NOMO-1 treated with dmso at 0.1 percent for 144 hours (cell line): ENCODE measurements around the gene KLHDC4.
A peak's percentile ranks its signal among the peaks of the same experiment; 100 is the strongest.
"Not testable (repeated sequence)": the region's sequence is repeated elsewhere in the genome, so short reads cannot be mapped to it uniquely, and the experiment has no call there.

Experiments used
- DNase-seq: peaks from one replicate; lab custom pipeline; 2025; ENCODE audit not compliant: unreplicated experiment; lab: John Stamatoyannopoulos, UW

Gene KLHDC4

DNA sequence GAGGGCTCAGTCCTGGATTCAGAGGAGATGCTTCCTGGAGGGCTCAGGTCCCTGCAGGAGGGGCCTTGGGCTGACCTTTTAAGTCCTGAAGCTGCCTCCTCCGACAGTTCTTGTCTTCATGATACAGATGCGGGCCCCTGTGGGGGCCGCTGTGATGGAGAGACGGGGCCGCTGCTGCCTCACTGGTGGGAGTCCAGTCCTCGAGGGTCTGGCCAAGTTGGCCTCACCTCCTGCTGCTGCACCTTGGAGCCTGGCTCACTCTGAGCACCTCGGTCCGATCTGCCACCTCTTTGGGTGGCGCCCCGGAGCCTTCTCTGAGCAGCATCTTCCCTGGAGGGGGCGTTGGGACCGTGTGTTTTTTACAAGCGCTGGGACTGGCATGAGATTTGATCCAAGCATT lies 79.1 kb downstream of the KLHDC4 start:
- no peak for DNase-seq

DNA sequence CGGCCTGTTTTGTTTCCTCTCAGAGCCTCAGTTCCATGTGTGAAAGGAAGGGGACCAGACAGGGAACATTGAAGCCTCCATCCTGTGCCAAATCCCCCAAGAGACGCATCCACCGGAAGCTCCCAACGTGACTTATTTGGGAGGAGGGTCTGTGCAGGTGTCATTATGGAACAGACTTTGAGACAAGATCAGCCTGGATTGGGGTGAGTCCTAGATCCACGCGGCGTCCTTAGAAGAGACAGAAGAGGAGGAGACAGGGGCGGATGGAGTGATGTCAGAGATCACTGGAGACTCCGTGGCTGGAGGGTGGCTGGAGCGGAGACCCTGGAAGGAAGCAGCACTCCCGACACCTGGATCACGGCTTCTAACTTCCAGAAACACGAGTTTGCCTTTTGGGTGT lies 80.0 kb downstream of the KLHDC4 start:
- DNase-seq: no peak

DNA sequence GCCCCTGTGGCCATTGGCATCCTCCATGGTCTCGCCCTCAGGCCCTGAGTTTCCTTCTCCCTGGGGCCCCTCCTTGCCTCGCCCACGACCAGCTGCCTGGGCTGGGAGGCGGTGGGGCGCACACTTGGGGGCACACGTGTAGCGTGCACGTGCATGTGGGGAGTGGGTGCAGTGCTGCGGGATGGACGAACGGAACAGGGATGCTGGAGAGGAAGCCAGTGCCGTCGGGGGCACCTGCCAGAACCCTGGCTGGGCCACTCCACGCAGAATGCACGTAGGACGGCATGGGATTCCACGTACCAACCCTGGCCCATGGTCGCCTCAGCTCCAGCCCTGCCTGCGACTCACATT lies 80.4 kb downstream of the KLHDC4 start:
- no peak for DNase-seq

DNA sequence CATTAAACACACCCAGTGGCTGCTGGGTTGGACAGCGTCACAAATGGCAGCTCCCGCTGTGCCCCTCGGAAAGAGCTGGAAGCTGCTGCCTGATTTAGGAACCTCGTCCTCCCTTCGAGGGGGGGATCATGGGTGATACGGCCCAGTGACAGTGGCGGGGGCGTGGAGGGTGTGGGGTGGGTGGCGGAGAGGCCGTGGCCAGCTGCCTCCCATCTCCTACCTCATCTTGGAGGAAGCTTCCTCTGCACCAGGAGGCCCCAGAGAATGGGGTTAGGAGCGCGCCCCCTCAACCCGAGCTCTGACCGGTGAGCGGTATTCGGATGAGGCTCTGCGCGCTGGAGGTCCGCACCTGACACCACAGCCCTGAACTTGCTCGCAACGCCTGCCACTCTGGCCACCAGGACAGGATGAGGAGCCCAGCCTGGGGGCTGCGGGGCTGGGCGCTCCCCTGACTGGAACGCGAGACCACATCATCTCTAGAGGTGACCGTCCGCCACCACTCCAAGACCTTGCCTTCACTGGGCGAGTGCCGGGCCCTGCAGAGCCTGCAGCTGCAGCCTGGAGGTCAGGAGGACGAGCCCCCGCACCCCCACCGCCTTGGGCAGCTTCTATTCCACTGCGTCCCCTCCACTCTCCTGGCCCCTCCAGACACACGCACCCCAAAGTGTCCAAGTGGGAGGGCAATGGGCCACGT lies 80.9 kb downstream of the KLHDC4 start:
- no peak for DNase-seq

DNA sequence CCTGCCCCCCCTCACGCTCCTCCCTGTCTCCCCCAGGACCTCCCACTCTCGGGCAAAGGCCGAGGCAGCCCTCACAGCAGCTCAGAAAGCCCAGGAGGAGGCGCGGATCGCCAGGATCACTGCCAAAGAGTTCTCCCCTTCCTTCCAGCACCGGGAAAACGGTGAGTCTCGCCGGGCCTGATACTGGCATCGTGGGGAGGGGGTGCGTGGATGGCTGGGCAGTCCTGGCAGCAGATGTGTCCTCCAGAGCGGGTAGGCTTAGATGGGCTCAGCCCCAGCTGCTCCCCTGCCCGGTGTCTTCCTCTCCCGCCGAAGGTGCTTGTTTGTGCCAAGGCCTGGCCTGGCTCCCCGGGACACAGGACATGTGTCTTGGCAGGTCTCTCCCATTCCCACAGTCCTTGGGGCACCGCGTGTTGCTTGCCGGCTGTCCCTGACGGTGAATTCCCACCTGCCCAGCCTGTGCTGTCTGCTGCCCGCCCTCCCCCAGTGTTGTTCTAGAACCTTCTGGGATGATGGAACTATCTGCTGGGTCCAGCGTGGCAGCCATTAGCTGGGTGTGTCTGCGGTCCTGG lies 81.6 kb downstream of the KLHDC4 start:
- no peak for DNase-seq

DNA sequence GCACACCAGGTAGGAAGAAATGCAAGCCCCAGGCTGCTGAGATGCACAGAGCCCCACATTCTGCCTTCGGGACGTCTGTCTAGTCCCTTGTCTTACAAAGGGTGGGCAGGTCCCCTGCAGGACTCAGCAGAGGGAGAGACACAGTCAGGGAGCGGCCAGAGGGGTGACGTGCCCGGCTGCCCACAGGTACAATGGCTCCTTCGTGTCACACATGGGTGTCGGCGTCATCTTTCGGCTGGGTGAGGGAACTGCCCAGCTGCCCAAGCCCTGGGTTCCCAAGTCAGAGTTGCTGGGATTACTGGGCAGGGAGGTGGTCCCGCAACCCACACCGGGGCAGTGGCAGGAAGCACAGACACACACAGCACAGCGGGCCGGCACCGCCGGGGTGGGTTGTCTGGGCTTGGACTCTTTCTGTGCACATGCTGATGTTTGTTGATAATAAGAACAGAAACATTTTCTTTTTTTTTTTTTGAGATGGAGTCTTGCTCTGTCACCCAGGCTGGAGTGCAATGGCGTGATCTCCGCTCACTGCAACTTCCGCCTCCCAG lies 82.9 kb downstream of the KLHDC4 start:
- no peak for DNase-seq

DNA sequence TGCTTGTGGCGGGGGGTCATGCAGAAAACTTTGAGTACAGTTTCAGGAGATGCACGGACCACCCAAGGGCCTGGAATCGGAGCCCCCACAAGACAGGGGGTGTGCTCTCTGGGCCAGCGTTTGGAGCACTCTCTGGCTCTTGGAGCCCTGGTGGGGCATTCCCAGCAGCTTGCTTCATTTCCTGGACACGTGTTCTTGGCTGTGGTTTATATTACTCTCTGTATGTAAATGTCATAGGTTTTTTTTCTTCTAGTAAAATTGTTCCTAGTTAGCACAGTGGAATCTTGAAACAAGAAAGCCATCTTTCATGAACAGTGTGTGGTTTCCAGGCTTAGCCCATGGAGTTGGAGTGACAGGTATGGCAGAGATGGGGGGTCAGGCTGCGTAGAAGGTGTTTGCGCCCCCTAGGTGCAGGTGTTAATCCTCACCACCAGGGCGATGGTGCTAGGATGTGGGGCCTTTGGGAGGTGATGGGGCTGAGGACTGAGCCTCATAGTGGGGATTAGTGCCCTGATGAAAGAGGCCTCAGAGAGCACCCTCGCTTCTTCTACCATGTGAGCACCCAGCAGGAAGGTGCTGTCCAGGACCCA lies 83.7 kb downstream of the KLHDC4 start:
- DNase-seq: no peak

DNA sequence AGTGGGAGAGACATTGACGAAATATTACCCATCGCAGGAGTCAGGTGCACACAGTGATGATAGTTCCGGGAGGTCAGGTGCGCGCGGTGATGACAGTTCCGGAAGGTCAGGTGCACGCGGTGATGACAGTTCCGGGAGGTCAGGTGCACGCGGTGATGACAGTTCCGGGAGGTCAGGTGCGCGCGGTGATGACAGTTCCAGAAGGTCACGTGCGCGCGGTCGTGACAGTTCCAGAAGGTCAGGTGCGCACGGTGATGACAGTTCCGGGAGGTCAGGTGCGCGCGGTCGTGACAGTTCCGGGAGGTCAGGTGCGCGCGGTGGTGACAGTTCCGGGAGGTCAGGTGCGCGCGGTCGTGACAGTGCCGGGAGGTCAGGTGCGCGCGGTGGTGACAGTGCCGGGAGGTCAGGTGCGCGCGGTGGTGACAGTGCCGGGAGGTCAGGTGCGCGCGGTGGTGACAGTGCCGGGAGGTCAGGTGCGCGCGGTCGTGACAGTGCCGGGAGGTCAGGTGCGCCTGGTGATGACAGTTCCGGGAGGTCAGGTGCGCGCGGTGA lies 84.7 kb downstream of the KLHDC4 start:
- not testable (repeated sequence) for DNase-seq

DNA sequence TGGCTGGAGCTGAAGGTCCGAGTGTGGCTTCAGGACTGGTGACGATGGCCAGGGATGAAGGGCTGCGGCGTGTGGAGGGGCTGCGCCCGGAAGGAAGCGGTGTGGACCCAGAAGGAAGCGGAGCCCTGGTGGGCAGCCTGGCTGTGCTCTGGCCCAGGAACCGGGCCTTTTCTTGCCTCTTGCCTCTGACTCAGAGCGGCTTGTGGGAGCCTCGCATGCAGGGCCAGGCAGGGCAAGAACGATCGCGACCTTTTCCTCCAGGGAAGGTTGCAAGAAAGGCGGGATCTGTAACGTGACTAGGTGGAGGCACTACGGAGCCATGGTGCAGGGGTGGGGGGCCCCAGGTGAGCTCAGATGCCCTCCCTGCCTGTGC lies 85.5 kb downstream of the KLHDC4 start:
- DNase-seq: no peak

DNA sequence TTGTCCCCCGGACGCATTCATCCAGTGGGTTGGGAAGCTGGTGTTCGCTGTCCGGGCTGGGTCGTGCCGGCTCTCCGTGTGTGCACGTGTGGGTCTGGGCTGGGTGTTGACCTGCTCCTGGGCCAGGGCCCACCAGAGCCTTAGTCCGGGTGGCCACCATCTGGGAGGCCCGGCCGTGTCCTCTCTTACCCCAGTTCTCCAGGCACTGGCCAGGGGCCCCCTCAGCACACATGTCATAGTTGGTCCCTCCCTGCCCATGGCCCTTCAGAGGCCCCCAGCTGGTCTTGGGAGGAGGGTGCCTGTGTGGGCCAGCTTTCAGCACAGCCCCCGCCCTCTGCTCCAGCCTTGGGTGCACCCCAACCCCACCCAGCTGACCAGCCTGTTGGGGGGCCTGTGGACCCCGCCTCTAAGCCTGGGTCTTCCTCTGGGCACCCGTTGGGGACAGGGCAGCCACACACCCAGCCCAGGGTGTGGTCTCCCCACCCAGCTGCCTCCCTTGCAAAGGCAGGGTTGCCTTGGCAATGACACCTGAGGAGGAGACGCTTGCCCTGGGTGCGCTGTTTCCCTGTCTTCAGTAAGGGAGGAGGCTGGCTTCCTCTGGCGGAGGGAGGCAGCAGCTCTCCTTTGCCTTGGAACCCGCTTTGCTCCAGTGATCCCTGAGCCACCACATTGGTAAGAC lies 86.1 kb downstream of the KLHDC4 start:
- no peak for DNase-seq

DNA sequence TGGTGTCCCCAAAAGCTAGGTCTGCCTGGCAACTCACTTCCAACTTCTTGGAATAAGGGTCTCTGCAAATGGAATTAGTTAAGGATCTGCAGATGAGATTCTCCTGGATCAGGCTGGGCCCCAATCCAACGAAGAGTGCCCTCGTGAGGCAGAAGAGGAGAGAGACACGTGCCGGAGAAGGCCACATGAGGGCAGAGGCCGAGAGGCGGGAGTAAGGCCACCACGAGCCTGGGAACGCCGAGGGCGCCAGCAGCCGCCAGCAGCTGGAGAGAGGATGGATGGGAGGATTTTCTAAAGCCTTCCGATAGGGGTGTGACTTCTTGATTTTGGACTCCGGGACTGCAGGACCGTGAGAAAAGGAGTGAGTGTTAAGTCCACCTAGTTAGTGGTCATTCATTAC lies 87.2 kb downstream of the KLHDC4 start:
- DNase-seq: no peak

DNA sequence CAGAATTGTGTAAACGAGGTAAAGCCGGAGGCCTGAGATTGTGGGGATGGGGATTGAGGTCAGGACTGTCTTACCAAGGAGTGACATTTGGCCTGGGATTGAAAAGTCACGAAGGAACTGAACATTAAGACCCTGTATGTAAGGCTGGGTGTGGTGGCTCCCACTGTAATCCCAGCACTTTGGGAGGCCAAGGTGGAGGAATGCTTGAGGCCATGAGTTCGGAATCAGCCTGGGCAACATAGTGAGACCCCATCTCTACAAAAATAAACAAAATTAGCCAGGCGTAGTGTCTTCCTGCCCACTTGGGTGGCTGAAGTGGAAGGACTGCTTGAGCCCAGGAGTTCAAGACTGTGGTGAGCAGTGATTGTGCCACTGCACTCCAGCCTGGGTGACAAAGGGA lies 88.0 kb downstream of the KLHDC4 start:
- no peak for DNase-seq

DNA sequence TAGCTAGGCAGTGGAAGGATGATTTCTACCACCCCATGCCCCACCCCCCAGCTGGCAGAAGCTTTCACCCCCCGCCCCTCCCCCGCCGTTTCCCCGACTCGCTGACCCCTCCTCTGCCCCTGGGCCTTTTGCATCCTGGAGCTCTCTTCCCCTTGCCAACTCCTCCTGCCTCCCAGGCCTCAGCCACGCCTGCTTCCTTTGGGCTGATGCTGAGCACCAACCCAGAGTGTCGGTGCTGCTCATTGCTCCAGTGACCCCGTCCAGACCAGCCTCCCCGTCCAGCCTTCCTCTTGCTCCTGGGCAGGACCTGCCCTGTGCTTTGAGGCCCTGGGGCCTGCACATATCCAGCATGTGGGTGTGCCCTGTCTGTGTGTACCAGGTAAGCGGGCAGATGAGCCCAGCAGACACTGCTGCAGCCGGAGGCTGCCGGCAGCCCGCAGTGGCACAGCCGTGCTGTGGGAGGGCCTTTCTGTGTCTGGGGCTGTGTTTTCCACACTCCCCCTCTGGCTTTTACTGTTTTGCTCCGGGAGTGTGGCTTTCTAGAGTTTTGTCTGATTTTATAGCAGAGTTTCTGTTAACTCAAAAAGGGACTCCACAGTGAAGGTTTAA lies 90.6 kb downstream of the KLHDC4 start:
- no peak for DNase-seq

DNA sequence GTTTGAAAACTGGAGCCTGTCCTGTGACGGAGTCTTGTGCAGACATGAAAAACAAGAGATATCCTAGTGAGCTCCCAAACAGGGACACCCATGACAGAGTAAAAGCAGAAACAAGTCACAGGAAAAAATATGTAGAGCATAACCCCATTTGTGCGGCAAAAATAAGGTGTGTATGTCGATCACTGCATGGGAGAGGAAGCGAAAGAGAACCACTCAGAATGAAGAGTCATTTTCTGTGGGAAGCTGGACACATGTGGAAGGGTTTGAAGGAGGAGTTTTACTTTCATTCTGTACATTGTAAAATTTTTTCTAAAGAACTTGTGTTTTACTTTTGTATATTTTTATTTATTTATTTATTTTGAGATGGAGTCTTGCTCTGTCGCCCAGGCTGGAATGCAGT lies 91.4 kb downstream of the KLHDC4 start:
- DNase-seq: peak; percentile 16

DNA sequence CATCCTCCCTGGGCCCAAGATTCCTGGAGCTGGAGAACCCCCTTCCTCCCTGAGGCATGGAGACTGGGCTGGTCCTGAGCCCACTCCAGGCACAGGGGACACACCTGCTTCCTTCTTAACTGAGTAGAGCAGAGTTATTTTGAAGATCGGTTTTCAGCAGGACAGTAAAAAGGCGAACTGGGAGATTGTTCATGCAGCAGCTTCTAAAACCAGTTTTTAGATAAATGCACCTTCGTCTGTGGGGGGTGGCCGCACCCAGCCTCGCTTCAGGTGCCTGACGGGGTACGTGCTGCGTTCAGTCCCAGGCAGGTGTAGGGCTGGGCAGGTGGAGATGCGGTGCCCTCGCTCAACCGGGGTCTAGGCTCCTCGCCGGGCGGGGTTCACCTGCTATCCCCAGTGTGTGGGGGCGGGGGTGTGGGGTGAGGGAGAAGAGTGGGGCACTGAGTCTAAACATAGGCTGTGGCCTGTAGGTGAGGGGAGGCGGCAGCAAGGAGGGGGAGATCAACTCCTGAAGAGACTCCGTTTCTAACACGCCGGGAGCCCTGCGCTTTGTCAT lies 94.0 kb downstream of the KLHDC4 start:
- DNase-seq: no peak

DNA sequence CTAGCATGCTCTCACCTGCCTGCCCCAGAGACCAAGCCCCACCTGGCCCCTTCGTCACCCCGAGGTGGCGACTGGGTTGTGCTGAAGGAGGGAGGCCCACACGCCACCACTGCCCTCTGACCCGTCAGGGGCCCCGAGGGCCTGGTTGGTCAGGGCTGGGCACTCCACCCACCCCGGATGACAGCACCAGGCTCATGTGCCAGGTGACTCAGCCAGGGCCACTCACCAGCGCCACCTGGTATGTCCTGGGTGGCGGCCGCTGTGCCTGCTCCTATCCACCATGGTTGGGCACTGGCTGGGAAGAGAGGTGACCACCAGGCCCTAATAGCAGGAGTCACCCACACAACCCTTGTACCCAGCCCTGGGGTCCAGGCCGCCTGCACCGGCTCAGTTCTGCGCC lies 94.6 kb downstream of the KLHDC4 start:
- DNase-seq: no peak

DNA sequence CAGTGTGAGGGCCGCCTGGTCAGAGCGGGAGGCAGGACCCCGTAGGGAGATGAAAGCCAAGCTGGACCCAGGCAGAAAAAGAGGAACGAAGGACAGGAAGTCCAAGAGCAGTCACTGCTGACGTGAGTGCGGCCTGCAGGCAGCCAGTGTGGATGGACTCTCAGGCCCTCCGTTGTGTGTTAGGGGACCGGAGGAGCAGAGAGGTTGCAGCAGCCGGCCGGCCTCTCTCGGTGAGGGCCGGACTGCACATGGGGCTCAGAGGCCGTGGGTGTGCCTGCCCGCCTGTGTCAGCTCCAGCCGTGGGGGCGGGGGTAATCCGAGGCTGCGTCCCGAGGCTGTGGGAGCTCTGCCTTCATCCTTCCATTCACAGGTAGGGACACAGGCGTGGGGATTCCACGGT lies 96.1 kb downstream of the KLHDC4 start:
- no peak for DNase-seq

DNA sequence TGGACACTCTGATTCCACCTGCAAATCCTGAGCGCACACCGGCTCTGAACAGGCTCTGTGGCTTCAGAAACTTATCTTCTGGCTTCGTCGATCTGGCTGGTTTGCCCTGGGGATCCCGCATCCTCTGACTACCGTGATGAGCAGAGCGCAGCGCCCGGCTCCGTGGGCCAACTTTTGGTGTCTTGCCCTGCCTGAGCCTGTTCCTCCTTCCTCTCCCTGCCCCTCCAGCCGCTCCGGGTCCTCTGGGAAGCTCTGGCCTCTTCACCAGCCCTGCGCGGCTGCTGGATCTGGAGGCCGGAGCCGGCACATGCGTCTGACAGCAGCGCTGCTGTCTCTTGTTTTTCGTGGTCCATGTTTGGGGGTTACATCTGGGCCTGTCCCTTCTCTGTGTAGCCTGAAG lies 97.8 kb downstream of the KLHDC4 start:
- no peak for DNase-seq

DNA sequence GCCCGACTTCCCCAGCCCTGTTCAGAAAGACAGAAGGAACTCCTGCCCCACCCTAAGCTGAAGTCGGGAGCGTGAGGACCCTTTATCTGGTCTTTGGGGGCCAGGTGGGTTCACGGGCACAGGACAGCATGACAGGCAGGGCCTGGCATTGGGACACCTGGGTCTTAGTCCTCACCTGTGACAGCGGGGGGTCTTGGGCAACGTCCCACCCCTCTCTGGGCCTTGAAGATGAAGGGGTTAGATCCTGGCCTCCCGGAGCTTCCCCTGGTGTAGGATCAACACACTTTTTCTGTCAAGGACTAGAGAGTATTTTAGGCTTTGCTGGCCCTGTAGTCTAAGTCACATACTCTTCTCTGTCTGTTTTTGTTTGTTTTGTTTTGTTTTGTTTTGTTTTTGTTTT lies 98.3 kb downstream of the KLHDC4 start:
- no peak for DNase-seq

DNA sequence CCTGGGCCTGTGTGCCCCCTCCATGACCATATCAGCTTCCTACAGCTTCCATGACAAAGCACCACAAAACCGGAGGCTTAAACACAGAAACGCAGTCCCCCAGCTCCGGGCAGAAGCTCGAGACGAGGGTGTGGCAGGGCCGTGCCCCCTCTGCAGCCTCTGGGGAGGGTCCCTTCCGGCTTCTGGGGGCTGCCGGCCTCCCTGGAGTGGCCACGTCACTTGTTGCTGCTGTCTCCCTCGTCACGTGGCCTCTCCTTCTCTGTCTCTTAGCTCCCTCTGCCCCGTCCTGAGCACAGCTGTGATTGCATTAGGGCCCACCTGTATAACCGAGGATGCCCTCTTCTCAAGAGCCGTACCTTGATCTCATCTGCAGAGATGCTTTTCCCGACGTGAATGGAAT lies 98.9 kb downstream of the KLHDC4 start:
- no peak for DNase-seq

DNA sequence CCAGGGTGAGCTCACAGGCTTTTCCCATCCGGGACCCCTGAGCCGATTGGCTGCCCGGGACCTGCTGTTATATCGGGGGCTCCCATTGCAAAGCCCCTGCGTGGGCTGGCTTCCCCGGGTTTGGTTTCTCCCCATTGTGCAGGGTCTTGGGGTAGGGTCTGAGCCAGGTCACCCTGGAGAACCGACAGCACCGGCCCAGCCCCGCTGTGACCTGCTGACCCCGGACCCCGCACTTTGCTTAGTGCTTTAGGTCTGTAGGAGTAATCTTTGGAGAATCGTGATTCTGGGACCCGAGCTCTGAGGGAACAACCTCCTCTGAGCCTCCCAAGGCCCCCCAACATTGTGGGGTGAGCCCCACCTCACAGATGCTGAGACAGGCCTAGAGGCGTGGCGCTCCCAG lies 100.6 kb downstream of the KLHDC4 start:
- no peak for DNase-seq
